Measurements from ENCODE around the gene DNAH7. TPM values are rescaled to one million over a fixed set of nuclear protein-coding genes. Genes with fewer than 3 reads are reported as not detected.

The DNAH7 gene
- total RNA-seq, 1 experiment from 2014 or later: 0.98 TPM

DNA sequence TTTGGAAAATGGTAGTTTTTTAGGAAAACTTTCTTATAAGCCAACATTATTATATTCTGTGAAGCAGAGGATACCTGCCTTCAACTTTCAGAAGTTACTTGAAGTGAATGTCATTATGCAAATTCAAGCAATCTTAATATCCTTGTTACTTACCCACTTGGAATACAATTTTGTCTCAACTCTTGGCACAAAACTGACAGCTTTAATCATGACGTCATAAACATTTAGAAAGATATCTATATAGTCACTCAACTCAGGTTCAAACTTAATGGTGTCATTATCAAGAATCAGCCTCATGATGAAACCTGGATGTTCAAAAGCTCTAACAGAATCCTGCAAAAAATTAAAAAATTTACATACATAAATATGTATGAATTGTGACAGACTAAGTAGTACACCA lies 68.1 kb downstream of the DNAH7 start:
- ChIA-PET CTCF (interaction anchor here (0.6 kb wide), 1 partner anchor 721 kb away, joined by 4 read pairs; no protein-coding TSS in a partner anchor), POLR2A (no interaction called here)
- TF ChIP-seq, protein P1, sequence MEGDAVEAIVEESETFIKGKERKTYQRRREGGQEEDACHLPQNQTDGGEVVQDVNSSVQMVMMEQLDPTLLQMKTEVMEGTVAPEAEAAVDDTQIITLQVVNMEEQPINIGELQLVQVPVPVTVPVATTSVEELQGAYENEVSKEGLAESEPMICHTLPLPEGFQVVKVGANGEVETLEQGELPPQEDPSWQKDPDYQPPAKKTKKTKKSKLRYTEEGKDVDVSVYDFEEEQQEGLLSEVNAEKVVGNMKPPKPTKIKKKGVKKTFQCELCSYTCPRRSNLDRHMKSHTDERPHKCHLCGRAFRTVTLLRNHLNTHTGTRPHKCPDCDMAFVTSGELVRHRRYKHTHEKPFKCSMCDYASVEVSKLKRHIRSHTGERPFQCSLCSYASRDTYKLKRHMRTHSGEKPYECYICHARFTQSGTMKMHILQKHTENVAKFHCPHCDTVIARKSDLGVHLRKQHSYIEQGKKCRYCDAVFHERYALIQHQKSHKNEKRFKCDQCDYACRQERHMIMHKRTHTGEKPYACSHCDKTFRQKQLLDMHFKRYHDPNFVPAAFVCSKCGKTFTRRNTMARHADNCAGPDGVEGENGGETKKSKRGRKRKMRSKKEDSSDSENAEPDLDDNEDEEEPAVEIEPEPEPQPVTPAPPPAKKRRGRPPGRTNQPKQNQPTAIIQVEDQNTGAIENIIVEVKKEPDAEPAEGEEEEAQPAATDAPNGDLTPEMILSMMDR (IDR thresholded peaks at IDR 0.05; ENCODE audit: unreplicated experiment): no peak
- Mint-ChIP-seq H3K4me1 (ENCODE audit: insufficient read depth, unreplicated experiment) (no peaks in the 10 kb centered on the region), H3K36me3 (ENCODE audit: insufficient read depth, unreplicated experiment) (no peaks in the 10 kb centered on the region), H3K27ac (ENCODE audit: low read depth, unreplicated experiment) (no peak overlapping the region), H3K27me3 (ENCODE audit: insufficient read depth, unreplicated experiment) (no peaks in the 10 kb centered on the region), H3K9me3 (ENCODE audit: unreplicated experiment) (peaks cover 12% of the 10 kb centered on the region), H3K4me3 (ENCODE audit: unreplicated experiment) (no peak overlapping the region)
- BruUV-seq (replicated peaks): no TSS peak
- DNase-seq (ENCODE audit: unreplicated experiment): no peak
- intact Hi-C loops (cut with micrococcal nuclease): no loop called here

DNA sequence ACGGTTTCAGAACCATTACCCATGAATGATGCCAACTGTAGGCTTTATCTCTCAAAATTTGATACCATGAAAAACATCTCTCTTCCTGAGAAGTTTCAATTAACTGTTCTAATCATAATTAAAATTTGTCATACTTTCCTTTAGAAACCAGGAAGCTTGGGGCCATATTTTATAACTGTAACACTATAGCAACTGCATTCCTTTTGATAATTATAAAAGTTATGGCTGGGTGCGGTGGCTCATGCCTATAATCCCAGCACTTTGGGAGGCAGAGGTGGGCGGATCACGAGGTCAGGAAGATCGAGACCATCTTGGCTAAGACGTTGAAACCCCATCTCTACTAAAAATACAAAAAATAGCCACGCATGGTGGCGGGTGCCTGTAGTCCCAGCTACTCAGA lies 70.6 kb downstream of the DNAH7 start:
- no peak for DNase-seq (ENCODE audit: unreplicated experiment)
- Mint-ChIP-seq H3K27me3 (ENCODE audit: insufficient read depth, unreplicated experiment) (no peaks in the 10 kb centered on the region), H3K4me3 (ENCODE audit: unreplicated experiment) (no peak overlapping the region), H3K36me3 (ENCODE audit: insufficient read depth, unreplicated experiment) (no peaks in the 10 kb centered on the region), H3K4me1 (ENCODE audit: insufficient read depth, unreplicated experiment) (no peaks in the 10 kb centered on the region), H3K27ac (ENCODE audit: low read depth, unreplicated experiment) (no peak overlapping the region), H3K9me3 (ENCODE audit: unreplicated experiment) (no peaks in the 10 kb centered on the region)
- intact Hi-C loops (cut with micrococcal nuclease): no loop called here
- ChIA-PET CTCF (no interaction called here), POLR2A (no interaction called here)
- TF ChIP-seq, protein P1 (IDR thresholded peaks at IDR 0.05; ENCODE audit: unreplicated experiment): no peak
- BruUV-seq (replicated peaks): no TSS peak

DNA sequence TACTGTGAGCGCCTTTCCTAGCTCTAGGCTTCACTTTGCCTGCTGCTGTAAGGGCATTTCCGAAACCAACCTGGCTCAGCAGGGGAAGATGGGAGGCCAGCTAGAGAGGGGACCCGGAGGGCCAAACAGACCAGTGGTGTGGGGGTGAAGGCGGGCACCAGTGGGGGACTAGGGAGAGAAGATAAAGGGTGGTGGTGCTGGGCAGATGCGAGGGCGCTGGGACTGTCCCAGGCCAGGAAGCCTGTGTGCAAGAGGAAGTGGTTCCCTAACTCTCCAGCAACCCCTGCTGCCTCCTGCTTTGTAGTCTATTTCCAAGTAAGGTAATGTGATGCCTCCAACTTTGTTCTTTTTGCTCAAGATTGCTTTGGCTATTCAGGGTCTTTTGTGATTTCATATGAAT lies 73.1 kb downstream of the DNAH7 start:
- no peak overlapping the region for H3K4me3 Mint-ChIP-seq (ENCODE audit: unreplicated experiment)
- H3K27ac Mint-ChIP-seq (ENCODE audit: low read depth, unreplicated experiment): no peak overlapping the region
- no peaks in the 10 kb centered on the region for H3K4me1 Mint-ChIP-seq (ENCODE audit: insufficient read depth, unreplicated experiment)
- intact Hi-C loops (cut with micrococcal nuclease): no loop called here
- no peaks in the 10 kb centered on the region for H3K27me3 Mint-ChIP-seq (ENCODE audit: insufficient read depth, unreplicated experiment)
- no peaks in the 10 kb centered on the region for H3K36me3 Mint-ChIP-seq (ENCODE audit: insufficient read depth, unreplicated experiment)
- DNase-seq (ENCODE audit: unreplicated experiment): no peak
- TF ChIP-seq, protein P1 (IDR thresholded peaks at IDR 0.05; ENCODE audit: unreplicated experiment): no peak
- no TSS peak for BruUV-seq (replicated peaks)
- CTCF ChIA-PET: interaction anchor here (0.6 kb wide), 1 partner anchor 736 kb away, joined by 3 read pairs; no protein-coding TSS in a partner anchor
- POLR2A ChIA-PET: no interaction called here
- H3K9me3 Mint-ChIP-seq (ENCODE audit: unreplicated experiment): no peaks in the 10 kb centered on the region

DNA sequence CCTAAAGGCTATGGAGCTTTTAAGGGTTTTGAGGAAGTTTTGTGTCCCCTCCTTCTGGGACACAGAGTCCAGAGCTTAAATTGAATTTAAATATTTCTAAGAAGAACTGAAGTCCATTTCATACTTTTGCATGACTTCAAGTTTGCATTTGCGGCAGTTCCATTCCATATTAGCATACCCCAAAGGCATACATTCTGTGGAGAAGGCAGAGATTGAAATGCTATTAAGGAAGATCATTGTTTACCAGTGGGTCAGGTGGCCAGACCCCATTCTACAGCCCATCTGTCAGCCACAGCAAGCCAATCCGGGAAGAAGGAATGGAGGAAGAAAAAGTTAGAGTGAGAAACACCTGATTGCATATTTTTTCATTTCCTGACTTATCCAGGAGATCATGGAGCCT lies 75.0 kb downstream of the DNAH7 start:
- H3K36me3 Mint-ChIP-seq (ENCODE audit: insufficient read depth, unreplicated experiment): no peaks in the 10 kb centered on the region
- no peaks in the 10 kb centered on the region for H3K9me3 Mint-ChIP-seq (ENCODE audit: unreplicated experiment)
- ChIA-PET CTCF (interaction anchor here (0.6 kb wide), 1 partner anchor 66 kb away, joined by 3 read pairs; no protein-coding TSS in a partner anchor), POLR2A (no interaction called here)
- TF ChIP-seq, protein P1 (IDR thresholded peaks at IDR 0.05; ENCODE audit: unreplicated experiment): no peak
- H3K27ac Mint-ChIP-seq (ENCODE audit: low read depth, unreplicated experiment): no peak overlapping the region
- intact Hi-C loops (cut with micrococcal nuclease): no loop called here
- BruUV-seq (replicated peaks): no TSS peak
- H3K4me1 Mint-ChIP-seq (ENCODE audit: insufficient read depth, unreplicated experiment): no peaks in the 10 kb centered on the region
- no peak overlapping the region for H3K4me3 Mint-ChIP-seq (ENCODE audit: unreplicated experiment)
- no peaks in the 10 kb centered on the region for H3K27me3 Mint-ChIP-seq (ENCODE audit: insufficient read depth, unreplicated experiment)
- no peak for DNase-seq (ENCODE audit: unreplicated experiment)

All from MCF 10A (cell line).